Measurements from ENCODE around the gene CDK10.

The CDK10 gene

GRCh38 chr16:89736554-89736953 is 50.1 kb downstream of the CDK10 start:
- no peak for TF ChIP-seq CTCF (IDR thresholded peaks at IDR 0.05; ENCODE audit: low read depth, low read length, missing control alignments)
- H3K4me3 ChIP-seq (ENCODE audit: low read depth, low read length): no peak overlapping the region
- DNase-seq (ENCODE audit: low read depth): no peak
- in situ Hi-C loops (cut with HindIII; ENCODE audit: low sequenced_read_pairs): no loop called here

- TF ChIP-seq CTCF (IDR thresholded peaks at IDR 0.05; ENCODE audit: low read depth, low read length, missing control alignments): no peak
- in situ Hi-C loops (cut with HindIII; ENCODE audit: low sequenced_read_pairs): no loop called here
- no peak for DNase-seq (ENCODE audit: low read depth)
- no peak overlapping the region for H3K4me3 ChIP-seq (ENCODE audit: low read depth, low read length)
These were observed 51.0 kb downstream of the CDK10 start for GRCh38 chr16:89737341-89738071.

GRCh38 chr16:89738072-89738377 is 51.5 kb downstream of the CDK10 start:
- no peak for TF ChIP-seq CTCF (IDR thresholded peaks at IDR 0.05; ENCODE audit: low read depth, low read length, missing control alignments)
- H3K4me3 ChIP-seq (ENCODE audit: low read depth, low read length): no peak overlapping the region
- in situ Hi-C loops (cut with HindIII; ENCODE audit: low sequenced_read_pairs): no loop called here

GRCh38 chr16:89738538-89739317 is 52.2 kb downstream of the CDK10 start:
- H3K4me3 ChIP-seq (ENCODE audit: low read depth, low read length): no peak overlapping the region
- TF ChIP-seq CTCF (IDR thresholded peaks at IDR 0.05; ENCODE audit: low read depth, low read length, missing control alignments): no peak
- no peak for DNase-seq (ENCODE audit: low read depth)
- in situ Hi-C loops (cut with HindIII; ENCODE audit: low sequenced_read_pairs): no loop called here

More at GRCh38 chr16:89738072-89738377, 51.5 kb downstream of the CDK10 start:
- no peak for DNase-seq (ENCODE audit: low read depth)

GRCh38 chr16:89739383-89739782 is 52.9 kb downstream of the CDK10 start:
- in situ Hi-C loops (cut with HindIII; ENCODE audit: low sequenced_read_pairs): no loop called here
- TF ChIP-seq CTCF (IDR thresholded peaks at IDR 0.05; ENCODE audit: low read depth, low read length, missing control alignments): no peak
- H3K4me3 ChIP-seq (ENCODE audit: low read depth, low read length): no peak overlapping the region
- no peak for DNase-seq (ENCODE audit: low read depth)

- no peak overlapping the region for H3K4me3 ChIP-seq (ENCODE audit: low read depth, low read length)
- in situ Hi-C loops (cut with HindIII; ENCODE audit: low sequenced_read_pairs): no loop called here
- no peak for TF ChIP-seq CTCF (IDR thresholded peaks at IDR 0.05; ENCODE audit: low read depth, low read length, missing control alignments)
- no peak for DNase-seq (ENCODE audit: low read depth)
These were observed 55.0 kb downstream of the CDK10 start for GRCh38 chr16:89741342-89742014.

All from astrocyte of the cerebellum (primary cell).